Aorta (tissue), 5 donors: ENCODE measurements around the gene GTF2I. TPM values are rescaled to one million over a fixed set of nuclear protein-coding genes. Genes with fewer than 3 reads are reported as not detected.
"Not testable (repeated sequence)": the region's sequence is repeated elsewhere in the genome, so short reads cannot be mapped to it uniquely, and the experiment has no call there.

ENCODE experiments used
- ATAC-seq: fragments of 200-7000 bp; cut with Tn5 transposase; one replicate; pipeline ENCODE4 v1.9.1; 2022; ENCODE audit warnings: moderate library complexity; ENCODE audit not compliant: low FRiP score
- DNase-seq, 2 donors: peaks; one replicate each; pipeline ENCODE4 v3.0.0-alpha.2; 2020
- H3K27ac ChIP-seq, 2 donors: one replicate each; pipeline ENCODE4 v1.5.1; 2013; ENCODE audit warnings: low read length in 2 of 2, mild to moderate bottlenecking in 2 of 2, moderate library complexity in 2 of 2, control low read depth in 1 of 2, inconsistent platforms in 1 of 2, low read depth in 1 of 2
- H3K27me3 ChIP-seq, 2 donors: one replicate each; pipeline ENCODE4 v1.6.1; 2013; ENCODE audit warnings: control low read depth in 1 of 2, low read length in 1 of 2, mild to moderate bottlenecking in 1 of 2, moderate library complexity in 1 of 2; ENCODE audit not compliant: insufficient read depth in 2 of 2, control insufficient read depth in 1 of 2
- H3K36me3 ChIP-seq, 2 donors: one replicate each; pipeline ENCODE4 v1.6.1; 2013; ENCODE audit warnings: control low read depth in 1 of 2, low read length in 1 of 2, mild to moderate bottlenecking in 1 of 2; ENCODE audit not compliant: insufficient read depth in 2 of 2, control insufficient read depth in 1 of 2
- H3K4me1 ChIP-seq, 2 donors: one replicate each; pipeline ENCODE4 v1.6.1; 2013; ENCODE audit warnings: low read length in 2 of 2, control low read depth in 1 of 2, mild to moderate bottlenecking in 1 of 2, moderate library complexity in 1 of 2; ENCODE audit not compliant: insufficient read depth in 2 of 2, control insufficient read depth in 1 of 2
- H3K4me3 ChIP-seq, 2 donors: one replicate each; pipeline ENCODE4 v1.5.1; 2013; ENCODE audit warnings: low read length in 2 of 2, control low read depth in 1 of 2, mild to moderate bottlenecking in 1 of 2
- H3K9me3 ChIP-seq: one replicate; pipeline ENCODE4 v1.6.1; 2013; ENCODE audit warnings: mild to moderate bottlenecking, low read length; ENCODE audit not compliant: control insufficient read depth
- WGBS, 2 donors: extraction: QIAGEN DNeasy Blood & Tissue Kit; methylation state at CpG; one replicate each; pipeline ENCODE4 v1.1.7; 2013; 5-methylcytosine and 5-hydroxymethylcytosine counted together
- intact Hi-C, 2 donors: fragments of 100-400 bp; cut with DNase I; formaldehyde crosslinking; loops; one replicate each; pipeline versions ENCODE4 v1.14.2 to v1.15.0; 2022
- polyA plus RNA-seq, 2 donors: library from polyadenylated mRNA; stranded (reverse); fragments of 200-250 nt; gene quantifications; one replicate each; pipeline ENCODE4 v1.2.3, GENCODE V29; 2013
- total RNA-seq, 2 donors: library from RNA; stranded (reverse); fragmentation: NEBNext Ultra II Directional; extraction: Animal tissue kit (Norgen Biotek cat#: 25700); gene quantifications; one replicate each; pipeline ENCODE4 v1.2.1, GENCODE V29; 2021
- donor health status: healthy with polysubstance abuse.
- donor health status: Bipolar disorder and iron deficiency.
- donor health status: DM: no; HTN: no; CAD: no.
- donor health status: DM: no; HTN: no; CAD: no.
- donor health status: DM: yes; HTN: yes; CAD: no.

Gene GTF2I
- total and polyA plus RNA-seq, 4 donors = 22.7 to 198 (median 89.2) TPM

DNA sequence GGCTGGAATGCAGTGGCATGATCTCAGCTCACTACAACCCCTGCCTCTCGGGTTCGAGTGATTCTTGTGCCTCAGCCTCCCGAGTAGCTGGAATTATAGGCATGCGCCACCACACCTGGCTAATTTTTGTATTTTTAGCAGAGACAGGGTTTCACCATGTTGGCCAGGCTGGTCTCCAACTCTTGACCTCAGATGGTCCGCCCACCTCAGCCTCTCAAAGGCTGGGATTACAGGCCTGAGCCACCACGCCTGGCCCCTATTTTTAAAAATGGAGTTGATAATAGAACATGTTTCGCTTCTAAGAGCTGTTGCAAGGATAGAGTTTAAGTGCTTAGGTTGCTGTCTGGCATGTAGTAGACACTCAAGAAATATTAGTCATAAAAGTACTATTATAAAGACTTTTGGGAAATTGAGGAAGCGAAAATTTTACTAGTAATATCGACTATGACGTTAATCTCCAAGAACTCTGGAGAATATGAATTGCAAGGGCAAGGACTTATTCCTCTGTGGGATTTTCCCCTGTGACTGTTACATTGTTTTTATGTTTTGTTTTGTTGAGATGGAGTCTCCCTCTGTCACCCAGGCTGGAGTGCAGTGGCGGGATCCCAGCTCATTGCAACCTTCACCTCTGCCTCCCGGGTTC is 7.9 kb downstream of the GTF2I start:
- Histone ChIP-seq H3K27me3 (no peaks in the 10 kb centered on the region), H3K4me3 (no peak overlapping the region), H3K36me3 (no peaks in the 10 kb centered on the region), H3K4me1 (peaks cover 0 to 1% of the 10 kb centered on the region in 2 donors), H3K27ac (no peak overlapping the region), H3K9me3 (no peaks in the 10 kb centered on the region)
- no peak for ATAC-seq
- 93 to 95% methylated on average over 12 of the region's 12 CpGs for WGBS, 2 donors
- intact Hi-C loops = no loop called here
- DNase-seq = no peak

GRCh38 chr7:74667013-74667412 is 9.5 kb downstream of the GTF2I start:
- H3K27ac ChIP-seq, H3K36me3 ChIP-seq, intact Hi-C loops, H3K27me3 ChIP-seq, ATAC-seq, H3K9me3 ChIP-seq, H3K4me3 ChIP-seq, H3K4me1 ChIP-seq, DNase-seq: not testable (repeated sequence)
- WGBS, 2 donors = 95 to 97% methylated on average over 7 of the region's 7 CpGs

- DNase-seq, H3K4me1 ChIP-seq, intact Hi-C loops: not testable (repeated sequence)
Measured at GRCh38 chr7:74667520-74667919, 10.0 kb downstream of the GTF2I start.

DNA sequence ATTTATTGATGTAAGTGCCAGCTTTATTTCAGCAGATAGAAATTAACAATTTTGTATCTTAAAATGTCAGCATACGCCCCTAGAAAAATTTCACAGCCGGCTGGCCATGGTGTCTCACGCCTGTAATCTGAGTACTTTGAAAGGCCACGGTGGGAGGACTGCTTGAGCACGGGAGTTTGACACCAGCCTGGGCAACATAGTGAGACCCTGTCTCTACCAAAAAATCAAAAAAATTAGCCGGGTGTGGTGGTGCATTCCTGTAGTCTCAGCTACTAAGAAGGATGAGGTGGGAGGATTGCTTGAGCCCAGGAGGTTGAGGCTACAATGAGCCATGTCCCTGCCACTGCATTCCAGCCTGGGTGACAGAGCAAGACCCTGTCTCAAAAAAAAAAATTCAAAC is 14.1 kb downstream of the GTF2I start:
- Histone ChIP-seq H3K4me3 (no peak overlapping the region), H3K9me3 (no peaks in the 10 kb centered on the region), H3K27ac (no peak overlapping the region), H3K4me1 (no peaks in the 10 kb centered on the region), H3K27me3 (no peaks in the 10 kb centered on the region), H3K36me3 (no peaks in the 10 kb centered on the region)
- WGBS, 2 donors = 65 to 73% methylated on average over 6 of the region's 6 CpGs
- ATAC-seq (no peak), DNase-seq (no peak)
- intact Hi-C loops = no loop called here

More at GRCh38 chr7:74667520-74667919, 10.0 kb downstream of the GTF2I start:
- 90 to 91% methylated on average over 5 of the region's 5 CpGs for WGBS, 2 donors
- not testable (repeated sequence) for H3K36me3 ChIP-seq, ATAC-seq, H3K27me3 ChIP-seq, H3K9me3 ChIP-seq, H3K27ac ChIP-seq, H3K4me3 ChIP-seq

DNA sequence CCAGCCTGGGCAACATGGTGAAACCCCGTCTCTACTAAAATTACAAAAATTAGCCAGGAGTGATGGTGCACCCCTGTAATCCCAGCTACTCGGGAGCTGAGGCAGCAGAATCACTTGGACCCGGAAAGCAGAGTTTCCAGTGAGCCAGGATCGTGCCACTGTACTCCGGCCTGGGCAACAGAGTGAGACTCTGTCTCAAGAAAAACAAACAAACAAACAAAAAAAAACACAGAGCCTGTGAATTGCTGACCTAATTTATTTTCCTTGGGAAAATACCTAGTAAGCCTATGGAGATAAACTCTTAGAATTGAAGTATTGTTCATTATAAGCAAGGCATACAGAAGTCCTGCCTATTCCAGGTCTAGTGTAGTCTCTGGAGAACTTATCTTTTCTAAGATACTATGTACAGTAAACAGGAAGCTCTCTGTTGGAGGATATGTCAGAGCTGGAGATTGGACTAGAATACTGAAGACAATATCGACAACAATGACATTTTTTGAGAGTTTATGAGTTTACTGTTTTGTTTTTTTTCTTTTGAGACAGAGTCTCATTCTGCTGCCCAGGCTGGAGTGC is 14.9 kb downstream of the GTF2I start:
- no peaks in the 10 kb centered on the region for H3K9me3 ChIP-seq
- 52 to 55% methylated on average over 6 of the region's 6 CpGs for WGBS, 2 donors
- H3K36me3 ChIP-seq = no peaks in the 10 kb centered on the region
- H3K27ac ChIP-seq = no peak overlapping the region
- no peak for DNase-seq
- H3K27me3 ChIP-seq = no peaks in the 10 kb centered on the region
- no peak for ATAC-seq
- no peak overlapping the region for H3K4me3 ChIP-seq
- H3K4me1 ChIP-seq = no peaks in the 10 kb centered on the region
- intact Hi-C loops = no loop called here

DNA sequence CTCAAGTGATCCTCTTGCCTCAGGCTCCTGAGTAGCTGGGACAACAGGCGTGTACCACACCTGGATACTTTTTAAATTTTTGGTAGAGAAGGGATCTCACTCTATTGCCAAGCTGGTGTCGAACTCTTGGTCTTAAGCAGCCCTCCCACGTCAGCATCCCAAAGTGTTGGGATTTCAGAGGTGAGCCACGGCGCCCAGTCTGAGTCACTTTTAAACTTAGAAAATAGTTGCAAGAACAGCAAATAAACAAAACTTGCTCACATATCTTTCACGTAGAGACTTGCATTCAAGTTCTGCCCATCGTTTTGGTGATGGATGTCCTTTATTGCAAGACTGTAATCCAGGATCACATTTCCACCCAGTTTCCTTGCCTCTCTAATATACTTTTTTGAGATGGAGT is 16.6 kb downstream of the GTF2I start:
- no peaks in the 10 kb centered on the region for H3K27me3 ChIP-seq
- no peak overlapping the region for H3K4me3 ChIP-seq
- H3K9me3 ChIP-seq = no peaks in the 10 kb centered on the region
- no peaks in the 10 kb centered on the region for H3K36me3 ChIP-seq
- intact Hi-C loops = no loop called here
- no peak overlapping the region for H3K27ac ChIP-seq
- DNase-seq (no peak), ATAC-seq (no peak)
- no peaks in the 10 kb centered on the region for H3K4me1 ChIP-seq
- WGBS, 2 donors = 89 to 93% methylated on average over 7 of the region's 7 CpGs

DNA sequence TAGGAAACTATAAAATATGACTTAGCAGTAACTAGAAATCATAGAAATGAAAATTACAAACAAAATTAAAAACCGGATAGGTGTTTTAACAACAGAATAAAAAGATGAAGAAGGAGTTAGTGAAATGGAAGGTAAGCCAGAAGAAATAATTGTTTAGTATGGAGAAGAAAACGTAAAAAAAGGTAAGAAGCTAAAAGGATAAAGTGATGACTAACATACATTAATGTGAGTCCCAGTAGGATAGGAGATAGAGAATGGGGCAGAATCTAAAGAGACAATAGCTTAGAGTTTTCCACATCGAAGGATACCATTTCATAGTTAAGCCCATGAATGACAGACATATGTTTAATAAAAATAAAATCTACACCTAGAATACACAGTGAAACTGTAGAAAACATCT is 25.3 kb downstream of the GTF2I start:
- DNase-seq (no peak), ATAC-seq (no peak)
- intact Hi-C loops = no loop called here
- Histone ChIP-seq H3K27me3 (no peaks in the 10 kb centered on the region), H3K27ac (no peak overlapping the region), H3K36me3 (no peaks in the 10 kb centered on the region), H3K9me3 (no peaks in the 10 kb centered on the region), H3K4me1 (no peaks in the 10 kb centered on the region), H3K4me3 (no peak overlapping the region)
- 94 to 96% methylated on average over 3 of the region's 3 CpGs for WGBS, 2 donors

- no peak for ATAC-seq
- H3K36me3 ChIP-seq = no peaks in the 10 kb centered on the region
- WGBS, 2 donors = 85 to 90% methylated on average over 5 of the region's 5 CpGs
- DNase-seq = no peak
- H3K4me3 ChIP-seq = no peak overlapping the region
- no peaks in the 10 kb centered on the region for H3K27me3 ChIP-seq
- intact Hi-C loops = no loop called here
- no peaks in the 10 kb centered on the region for H3K4me1 ChIP-seq
- H3K9me3 ChIP-seq = no peaks in the 10 kb centered on the region
- no peak overlapping the region for H3K27ac ChIP-seq
Measured at GRCh38 chr7:74683799-74684198, 26.3 kb downstream of the GTF2I start.

DNA sequence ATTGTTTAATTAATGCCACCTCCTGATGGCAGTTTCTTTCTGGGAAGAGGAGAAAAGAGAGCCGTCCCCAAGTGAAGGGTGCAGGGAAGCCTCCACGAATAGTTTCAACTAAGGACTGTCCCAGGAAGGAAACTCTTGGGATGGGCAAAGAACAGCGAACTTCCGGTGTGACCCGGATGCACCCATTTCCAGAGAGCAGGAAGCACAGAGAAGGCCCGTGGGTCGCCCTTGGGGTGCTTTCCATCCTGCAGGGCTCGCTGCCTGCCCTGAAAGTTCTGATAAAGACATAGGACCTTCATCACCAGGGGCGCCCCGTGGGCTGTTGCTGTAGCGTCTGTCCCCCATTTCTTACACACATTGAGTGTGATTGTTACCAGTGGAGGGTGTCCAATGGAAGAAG is 27.0 kb downstream of the GTF2I start:
- Histone ChIP-seq H3K4me3 (no peak overlapping the region), H3K27ac (no peak overlapping the region), H3K9me3 (no peaks in the 10 kb centered on the region), H3K4me1 (no peaks in the 10 kb centered on the region), H3K27me3 (no peaks in the 10 kb centered on the region), H3K36me3 (no peaks in the 10 kb centered on the region)
- ATAC-seq (no peak), DNase-seq (no peak)
- 84 to 93% methylated on average over 11 of the region's 11 CpGs for WGBS, 2 donors
- intact Hi-C loops = no loop called here
